ENCODE measurements around the gene FGD3.

FGD3 gene

GRCh38 chr9:93007529-93008058, 60.3 kb downstream of the FGD3 start:
- Histone ChIP-seq H3K9me3 (ENCODE audit: severe bottlenecking) (no peaks in the 10 kb centered on the region), H3K27ac (ENCODE audit: poor library complexity, severe bottlenecking) (no peak overlapping the region), H3K4me1 (ENCODE audit: insufficient read depth, poor library complexity, severe bottlenecking) (no peaks in the 10 kb centered on the region), H3K4me3 (ENCODE audit: severe bottlenecking) (no peak overlapping the region), H3K27me3 (ENCODE audit: insufficient read depth, poor library complexity, severe bottlenecking) (no peaks in the 10 kb centered on the region), H3K36me3 (ENCODE audit: low read depth) (no peaks in the 10 kb centered on the region)
- TF ChIP-seq CTCF (IDR thresholded peaks at IDR 0.05; ENCODE audit: poor library complexity, severe bottlenecking): no peak
- no peak for DNase-seq (ENCODE audit: low spot score)
- no peak for ATAC-seq (ENCODE audit: low read depth)

GRCh38 chr9:93008457-93008856, 61.1 kb downstream of the FGD3 start:
- Histone ChIP-seq H3K27ac (ENCODE audit: poor library complexity, severe bottlenecking) (no peak overlapping the region), H3K36me3 (ENCODE audit: low read depth) (no peaks in the 10 kb centered on the region)
- DNase-seq (ENCODE audit: low spot score): no peak

GRCh38 chr9:93009337-93010015, 62.2 kb downstream of the FGD3 start:
- ATAC-seq (ENCODE audit: low read depth) (no peak), DNase-seq (ENCODE audit: low spot score) (no peak)
- Histone ChIP-seq H3K27me3 (ENCODE audit: insufficient read depth, poor library complexity, severe bottlenecking) (no peaks in the 10 kb centered on the region), H3K27ac (ENCODE audit: poor library complexity, severe bottlenecking) (no peak overlapping the region), H3K36me3 (ENCODE audit: low read depth) (no peaks in the 10 kb centered on the region), H3K9me3 (ENCODE audit: severe bottlenecking) (no peaks in the 10 kb centered on the region), H3K4me3 (ENCODE audit: severe bottlenecking) (no peak overlapping the region), H3K4me1 (ENCODE audit: insufficient read depth, poor library complexity, severe bottlenecking) (no peaks in the 10 kb centered on the region)
- TF ChIP-seq CTCF (IDR thresholded peaks at IDR 0.05; ENCODE audit: poor library complexity, severe bottlenecking): no peak

More at GRCh38 chr9:93008457-93008856, 61.1 kb downstream of the FGD3 start:
- H3K27me3 ChIP-seq (ENCODE audit: insufficient read depth, poor library complexity, severe bottlenecking): no peaks in the 10 kb centered on the region
- H3K4me1 ChIP-seq (ENCODE audit: insufficient read depth, poor library complexity, severe bottlenecking): no peaks in the 10 kb centered on the region
- ATAC-seq (ENCODE audit: low read depth): no peak
- H3K4me3 ChIP-seq (ENCODE audit: severe bottlenecking): no peak overlapping the region
- H3K9me3 ChIP-seq (ENCODE audit: severe bottlenecking): no peaks in the 10 kb centered on the region
- no peak for TF ChIP-seq CTCF (IDR thresholded peaks at IDR 0.05; ENCODE audit: poor library complexity, severe bottlenecking)

GRCh38 chr9:93010056-93010455, 62.7 kb downstream of the FGD3 start:
- TF ChIP-seq CTCF (IDR thresholded peaks at IDR 0.05; ENCODE audit: poor library complexity, severe bottlenecking): no peak
- DNase-seq (ENCODE audit: low spot score) (no peak), ATAC-seq (ENCODE audit: low read depth) (no peak)
- Histone ChIP-seq H3K4me3 (ENCODE audit: severe bottlenecking) (no peak overlapping the region), H3K36me3 (ENCODE audit: low read depth) (no peaks in the 10 kb centered on the region), H3K27me3 (ENCODE audit: insufficient read depth, poor library complexity, severe bottlenecking) (no peaks in the 10 kb centered on the region), H3K27ac (ENCODE audit: poor library complexity, severe bottlenecking) (no peak overlapping the region), H3K4me1 (ENCODE audit: insufficient read depth, poor library complexity, severe bottlenecking) (no peaks in the 10 kb centered on the region), H3K9me3 (ENCODE audit: severe bottlenecking) (no peaks in the 10 kb centered on the region)

GRCh38 chr9:93010704-93011103, 63.4 kb downstream of the FGD3 start:
- DNase-seq (ENCODE audit: low spot score) (no peak), ATAC-seq (ENCODE audit: low read depth) (no peak)
- Histone ChIP-seq H3K27me3 (ENCODE audit: insufficient read depth, poor library complexity, severe bottlenecking) (no peaks in the 10 kb centered on the region), H3K36me3 (ENCODE audit: low read depth) (no peaks in the 10 kb centered on the region), H3K9me3 (ENCODE audit: severe bottlenecking) (no peaks in the 10 kb centered on the region), H3K27ac (ENCODE audit: poor library complexity, severe bottlenecking) (no peak overlapping the region), H3K4me3 (ENCODE audit: severe bottlenecking) (no peak overlapping the region), H3K4me1 (ENCODE audit: insufficient read depth, poor library complexity, severe bottlenecking) (no peaks in the 10 kb centered on the region)
- no peak for TF ChIP-seq CTCF (IDR thresholded peaks at IDR 0.05; ENCODE audit: poor library complexity, severe bottlenecking)

Measured in RWPE2 (cell line).